Right ventricle myocardium inferior (tissue), 1 donor: ENCODE measurements around the gene IGF1R. TPM values are rescaled to one million over a fixed set of nuclear protein-coding genes. Genes with fewer than 3 reads are reported as not detected.

Source experiments
- ATAC-seq: fragments of 200-7000 bp; cut with Tn5 transposase; one replicate; pipeline ENCODE4 v1.9.1; 2020; ENCODE audit warnings: mild to moderate bottlenecking, moderate library complexity
- DNase-seq: peaks from one replicate; pipeline ENCODE4 v3.0.0; 2021; ENCODE audit errors: missing footprints
- intact Hi-C: fragments of 100-400 bp; cut with DNase I; formaldehyde crosslinking; loops from one replicate; pipeline ENCODE4 v1.11.0; 2022
- total RNA-seq: library from RNA; stranded (reverse); fragmentation: NEBNext Ultra II Directional; extraction: Animal tissue kit (Norgen Biotek cat#: 25700); gene quantifications from one replicate; pipeline ENCODE4 v1.2.1, GENCODE V29; 2021
- donor health status: DM: no; HTN: yes; CAD: no; lungs with severe emphysema.

IGF1R gene
- total RNA-seq, 1 donor from 2014 or later: 26.3 TPM

DNA sequence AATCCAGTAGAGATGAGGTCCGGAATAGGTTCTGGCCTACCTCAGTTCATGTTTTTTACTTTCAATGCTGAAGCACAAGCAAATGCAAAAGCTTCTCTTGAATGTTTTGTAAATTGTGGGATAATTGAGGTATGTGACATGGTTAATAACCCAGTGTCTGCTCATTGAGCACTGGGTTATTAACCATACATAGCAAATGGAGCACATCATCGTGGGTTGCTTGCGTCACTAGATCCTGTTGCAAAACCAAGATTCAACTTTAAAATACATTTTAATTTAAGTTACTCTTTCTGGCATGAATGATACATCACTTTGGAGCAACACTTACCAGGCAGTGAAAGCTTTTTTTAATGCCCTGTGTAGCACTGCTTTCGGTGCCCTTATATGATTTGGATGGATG is 165.6 kb downstream of the IGF1R start:
- ATAC-seq: no peak
- intact Hi-C loops: no loop called here
- no peak for DNase-seq

DNA sequence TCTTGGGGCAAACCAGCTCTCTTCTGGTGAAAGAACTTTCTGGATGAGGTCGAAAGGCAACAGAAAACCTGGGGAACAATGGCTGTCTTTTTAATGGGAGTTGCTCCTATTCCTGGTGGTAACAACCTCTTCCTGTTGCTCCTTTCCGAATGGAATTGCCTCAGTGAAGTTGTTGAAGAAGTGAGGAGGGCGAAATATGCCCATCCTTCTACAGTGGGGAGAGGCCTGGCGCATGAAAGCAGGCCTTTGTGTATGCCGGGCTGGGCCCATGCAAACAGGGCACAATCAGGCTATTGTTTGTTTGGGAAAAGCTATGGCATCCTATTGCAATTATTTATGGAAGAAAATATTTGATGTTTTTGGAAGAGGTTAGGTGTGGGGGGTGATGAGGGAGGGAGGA is 166.9 kb downstream of the IGF1R start:
- ATAC-seq: no peak
- intact Hi-C loops: no loop called here

DNA sequence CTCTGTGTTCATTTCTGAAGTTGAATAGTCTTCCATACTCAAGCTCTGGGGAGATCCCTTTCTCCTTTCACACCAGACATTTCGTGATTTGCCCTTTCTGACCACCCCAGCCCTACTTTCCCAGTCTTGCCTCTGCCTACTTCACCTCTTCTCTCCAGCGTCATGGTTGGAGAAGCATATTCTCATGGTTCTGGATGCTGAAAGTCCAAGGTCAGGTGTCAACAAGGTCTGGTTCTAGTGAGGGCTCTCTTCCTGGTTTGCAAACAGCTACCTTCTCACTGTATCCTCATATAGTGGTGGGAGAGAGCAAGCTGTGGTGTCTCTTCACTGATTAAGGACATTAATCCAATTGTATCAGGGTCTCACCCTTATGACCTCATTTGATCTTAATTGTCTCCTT is 169.4 kb downstream of the IGF1R start:
- ATAC-seq: no peak
- DNase-seq: no peak
- intact Hi-C loops: no loop called here

More for the DNA sequence above, 166.9 kb downstream of the IGF1R start:
- no peak for DNase-seq

DNA sequence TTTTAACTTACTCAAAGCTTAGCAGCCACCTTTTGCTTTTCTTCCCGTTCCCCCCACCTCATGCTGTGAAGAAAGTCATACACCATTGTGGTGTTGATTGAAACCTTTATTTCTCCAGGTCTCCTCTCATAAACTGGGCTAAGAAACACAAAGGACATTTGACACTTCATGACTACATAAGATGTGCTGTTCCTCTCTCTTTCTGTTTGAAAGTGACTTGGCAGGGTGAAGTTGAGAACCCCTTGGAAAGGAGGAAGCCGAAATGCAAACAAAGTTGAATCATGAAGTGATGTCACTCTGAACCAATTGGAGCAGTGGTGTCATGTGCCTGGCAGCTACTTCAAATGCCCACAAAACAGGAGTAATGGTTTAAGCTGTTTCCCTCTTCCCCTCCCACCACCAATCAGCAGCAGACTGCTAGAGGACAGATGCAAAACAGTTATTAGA is 174.7 kb downstream of the IGF1R start:
- no peak for ATAC-seq

GRCh38 chr15:98823616-98824015 is 175.3 kb downstream of the IGF1R start:
- intact Hi-C loops: no loop called here
- no peak for ATAC-seq
- DNase-seq: no peak

More for the DNA sequence above, 174.7 kb downstream of the IGF1R start:
- intact Hi-C loops: no loop called here
- DNase-seq: no peak

GRCh38 chr15:98824595-98824994 is 176.3 kb downstream of the IGF1R start:
- intact Hi-C loops: no loop called here
- no peak for ATAC-seq

GRCh38 chr15:98826658-98827057 is 178.3 kb downstream of the IGF1R start:
- ATAC-seq: no peak
- DNase-seq: no peak
- intact Hi-C loops: no loop called here

More at GRCh38 chr15:98824595-98824994, 176.3 kb downstream of the IGF1R start:
- no peak for DNase-seq

GRCh38 chr15:98827217-98827616 is 178.9 kb downstream of the IGF1R start:
- intact Hi-C loops: no loop called here
- ATAC-seq (no peak), DNase-seq (no peak)

DNA sequence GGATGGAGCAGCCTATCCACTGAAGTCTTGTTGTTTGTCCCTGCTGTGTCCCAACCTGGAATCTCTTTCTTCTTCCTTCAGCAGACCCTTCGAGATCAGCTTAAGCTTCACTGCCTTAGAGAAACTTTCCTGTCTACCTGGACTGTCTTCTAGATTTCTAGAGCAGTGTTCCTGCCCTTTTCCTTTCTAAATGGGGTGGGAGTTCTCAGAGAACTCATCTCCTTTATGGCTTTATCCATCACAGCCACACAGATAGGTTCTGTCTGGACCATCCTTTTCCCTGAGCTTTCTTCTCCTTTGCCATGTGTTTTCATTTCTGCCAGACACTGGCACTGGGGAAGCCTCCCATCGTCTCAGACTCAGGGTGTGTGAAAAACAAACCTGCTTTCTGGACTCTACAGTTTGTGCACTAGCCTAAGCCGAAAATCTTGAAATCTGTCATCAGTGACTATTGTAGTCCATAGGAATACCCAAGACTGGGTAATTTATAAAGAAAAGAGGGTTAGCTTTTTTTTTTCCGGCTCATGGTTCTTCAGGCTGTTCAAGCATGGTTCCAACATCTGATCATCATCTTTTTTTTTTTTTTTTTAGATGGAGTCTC is 181.8 kb downstream of the IGF1R start:
- intact Hi-C loops: no loop called here
- DNase-seq: no peak
- no peak for ATAC-seq

DNA sequence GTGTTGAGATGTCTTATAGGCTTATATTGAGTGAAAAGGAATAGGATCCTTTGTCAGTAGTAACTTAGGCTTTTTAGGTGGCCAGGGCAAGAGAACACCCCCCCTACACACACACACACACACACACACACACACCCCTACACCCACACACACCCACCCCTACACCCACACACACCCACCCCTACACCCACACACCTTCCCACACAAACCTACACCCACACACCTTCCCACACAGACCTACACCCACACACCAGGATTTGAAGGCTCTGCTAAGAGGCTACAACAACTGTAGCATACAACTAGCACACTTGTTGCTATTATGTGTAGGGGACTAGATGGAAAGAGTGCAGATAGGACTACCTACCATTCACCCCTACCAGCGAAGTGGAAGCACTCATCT is 186.6 kb downstream of the IGF1R start:
- ATAC-seq (no peak), DNase-seq (no peak)
- intact Hi-C loops: no loop called here

DNA sequence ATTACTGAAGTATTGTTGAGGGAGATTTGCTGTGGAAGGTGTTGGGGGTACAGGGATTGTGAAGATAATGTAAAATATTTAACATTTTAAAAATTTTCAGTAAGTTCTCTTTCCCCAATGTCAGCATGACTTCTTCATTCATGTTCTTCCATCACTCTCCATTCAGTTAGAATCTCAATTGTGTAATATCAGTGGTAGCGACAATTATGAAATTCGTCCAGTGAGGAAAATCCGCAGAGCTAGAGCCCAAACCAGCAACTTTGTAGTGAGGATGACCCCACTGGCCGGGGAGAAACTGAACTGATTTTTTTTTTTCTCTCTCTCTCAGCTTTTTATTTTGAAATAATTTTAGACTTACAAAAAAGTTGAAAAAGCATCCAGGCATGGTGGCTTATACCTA is 187.5 kb downstream of the IGF1R start:
- DNase-seq (no peak), ATAC-seq (no peak)
- intact Hi-C loops: no loop called here

GRCh38 chr15:98838387-98839259 is 190.3 kb downstream of the IGF1R start:
- no peak for ATAC-seq
- no peak for DNase-seq

DNA sequence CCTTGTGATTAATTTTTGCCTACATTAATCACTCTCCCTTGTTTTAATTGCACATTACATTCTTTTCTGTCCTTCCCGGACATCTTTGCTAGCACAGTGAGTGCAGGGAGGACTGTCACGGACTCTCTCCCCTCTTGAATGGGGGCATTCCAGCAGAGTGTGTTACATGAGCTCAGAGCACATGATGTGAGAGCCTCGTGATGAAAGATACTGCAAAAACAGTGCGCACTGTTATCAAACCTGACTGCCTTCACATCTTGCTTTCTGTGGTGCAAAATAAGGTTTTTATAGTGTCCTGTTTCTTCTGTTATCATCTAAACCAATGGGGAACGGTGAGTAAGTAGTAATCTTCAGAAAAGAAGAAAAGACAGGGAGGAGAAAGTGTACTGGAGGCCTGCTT is 191.7 kb downstream of the IGF1R start:
- ATAC-seq (peak; percentile 80), DNase-seq (no peak)
- intact Hi-C loops: loop anchor here (5.0 kb wide), 1 partner anchor 38 kb away; no protein-coding TSS in a partner anchor

More at GRCh38 chr15:98838387-98839259, 190.3 kb downstream of the IGF1R start:
- intact Hi-C loops: no loop called here

- peak; percentile 25 for DNase-seq
- intact Hi-C loops: loop anchor here (5.0 kb wide), 1 partner anchor 39 kb away; no protein-coding TSS in a partner anchor
- no peak for ATAC-seq
Measured at GRCh38 chr15:98841419-98841970, 193.2 kb downstream of the IGF1R start.

DNA sequence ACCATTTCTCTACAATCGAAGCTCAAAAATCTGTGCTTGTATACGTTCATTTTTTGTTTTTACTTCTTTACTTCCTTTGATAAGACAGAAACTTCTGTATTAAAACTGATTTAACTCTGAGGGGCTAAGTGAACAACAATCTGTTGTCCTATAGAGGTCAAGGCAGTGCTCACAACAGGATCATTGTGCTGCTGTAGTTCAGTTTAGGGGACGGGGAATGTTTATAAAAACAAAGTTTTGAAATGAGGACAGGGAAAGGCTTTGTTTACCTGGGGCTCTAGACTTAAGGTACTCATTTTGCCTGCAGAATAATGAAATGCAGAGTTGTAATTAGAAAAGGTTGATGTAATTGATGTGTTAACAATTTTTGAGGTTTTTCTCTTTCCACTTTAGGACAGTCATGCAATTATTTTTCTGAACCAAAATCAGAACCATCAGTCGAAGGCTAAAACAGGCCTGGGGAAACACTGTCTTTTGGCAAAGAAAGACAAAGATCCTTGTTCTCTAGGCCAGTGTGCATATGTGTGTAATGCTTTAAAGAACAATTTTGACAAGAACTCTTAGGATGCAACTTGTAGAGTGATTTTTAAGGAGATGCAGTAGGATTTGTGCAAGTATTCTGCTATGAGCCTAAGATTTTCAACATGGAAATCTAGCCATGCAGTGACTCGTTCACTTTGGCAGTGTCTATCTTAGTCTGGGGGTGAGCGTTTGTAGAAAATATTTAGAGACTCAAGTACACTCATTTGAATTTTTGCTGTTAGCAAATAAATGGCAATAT is 194.0 kb downstream of the IGF1R start:
- intact Hi-C loops: loop anchor here (5.0 kb wide), 1 partner anchor 40 kb away; no protein-coding TSS in a partner anchor
- ATAC-seq: no peak
- DNase-seq: no peak

DNA sequence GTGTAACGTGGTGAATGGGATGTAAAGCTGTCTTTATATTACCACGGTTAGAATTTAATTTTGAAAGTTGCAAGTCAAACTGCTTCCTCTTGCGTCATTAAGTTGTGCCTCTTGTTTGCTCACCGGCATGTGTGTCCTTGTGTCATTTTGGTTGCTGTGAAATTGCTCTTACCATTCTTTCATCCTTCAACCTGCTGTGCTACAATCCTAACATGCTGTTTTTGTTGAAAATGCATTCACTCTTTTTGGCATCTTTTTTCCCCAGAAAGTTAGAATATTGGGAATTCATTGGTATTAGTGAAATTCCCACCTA is 194.6 kb downstream of the IGF1R start:
- DNase-seq (no peak), ATAC-seq (no peak)
- intact Hi-C loops: loop anchor here (5.0 kb wide), 1 partner anchor 41 kb away; no protein-coding TSS in a partner anchor

DNA sequence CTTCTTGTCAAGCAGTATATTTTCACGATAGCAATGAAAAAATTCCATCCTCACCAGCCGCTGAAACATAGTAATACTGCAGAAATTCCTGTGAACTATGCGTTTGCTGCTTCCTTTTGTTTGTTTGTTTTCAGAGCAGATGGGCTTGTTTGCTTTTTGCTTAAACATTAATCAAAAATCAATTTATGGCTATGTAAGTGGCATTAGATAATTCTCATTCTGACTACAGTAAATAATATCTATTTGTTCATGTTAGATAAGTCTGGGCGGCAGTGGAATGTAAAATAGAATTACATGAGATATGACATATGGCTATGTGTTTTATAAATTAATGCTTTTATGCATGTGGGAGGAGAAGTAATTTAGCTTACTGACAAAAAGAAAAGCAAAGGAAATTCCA is 195.5 kb downstream of the IGF1R start:
- no peak for DNase-seq
- ATAC-seq: no peak
- intact Hi-C loops: loop anchor here (5.0 kb wide), 1 partner anchor 42 kb away; no protein-coding TSS in a partner anchor

DNA sequence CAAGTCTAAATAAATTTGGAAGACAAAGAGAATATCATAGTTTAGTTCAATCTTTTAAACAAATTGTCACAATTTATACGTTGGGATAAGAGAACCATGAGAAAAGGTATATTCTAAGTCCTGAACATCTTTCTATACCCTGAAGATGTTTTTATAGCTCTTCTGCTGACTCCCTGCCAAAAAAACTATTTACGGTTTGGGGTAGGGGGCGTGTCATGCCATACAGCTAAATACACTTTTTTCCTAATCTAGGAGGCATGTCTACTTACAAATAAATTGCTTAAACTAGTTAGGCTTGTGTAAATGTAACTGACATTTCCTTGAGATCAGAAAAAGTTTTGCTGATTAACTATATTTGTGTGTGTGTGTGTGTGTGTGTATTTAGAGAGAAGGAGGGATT is 195.9 kb downstream of the IGF1R start:
- no peak for DNase-seq
- intact Hi-C loops: loop anchor here (5.0 kb wide), 1 partner anchor 42 kb away; no protein-coding TSS in a partner anchor
- no peak for ATAC-seq
